ENCODE results near the gene TMEM237.
"Not testable (repeated sequence)": the region's sequence is repeated elsewhere in the genome, so short reads cannot be mapped to it uniquely, and the experiment has no call there.

TMEM237 gene

GRCh38 chr2:201643216-201643890, at the start of gene TMEM237:
Gene TMEM237, minus strand, starts transcription at chr2:201643503. Its CDS starts 103 bp downstream, at chr2:201643400.
- DNase-seq: peak in 10 of 14 donors; percentile 52 to 85 (median 68)

- DNase-seq: no peak
These were observed 41.9 kb upstream of the TMEM237 start for GRCh38 chr2:201685156-201685555.

GRCh38 chr2:201680743-201681142, 37.4 kb upstream of the TMEM237 start:
- no peak for DNase-seq

- DNase-seq: no peak
These were observed 35.1 kb upstream of the TMEM237 start for GRCh38 chr2:201678401-201678800.

GRCh38 chr2:201675454-201675853, 32.2 kb upstream of the TMEM237 start:
- DNase-seq: no peak

- DNase-seq: no peak
These were observed 31.5 kb upstream of the TMEM237 start for GRCh38 chr2:201674794-201675193.

GRCh38 chr2:201674298-201674697, 31.0 kb upstream of the TMEM237 start:
- DNase-seq: no peak

- no peak for DNase-seq
These were observed 30.2 kb upstream of the TMEM237 start for GRCh38 chr2:201673546-201673945.

- DNase-seq: not testable (repeated sequence)
These were observed 27.9 kb upstream of the TMEM237 start for GRCh38 chr2:201671205-201671604.

GRCh38 chr2:201669865-201670264, 26.6 kb upstream of the TMEM237 start:
- DNase-seq: no peak

GRCh38 chr2:201668402-201668910, 25.2 kb upstream of the TMEM237 start:
- no peak for DNase-seq

- no peak for DNase-seq
These were observed 21.0 kb upstream of the TMEM237 start for GRCh38 chr2:201664334-201664733.

- DNase-seq: no peak
These were observed 18.1 kb upstream of the TMEM237 start for GRCh38 chr2:201661366-201661765.

GRCh38 chr2:201660293-201660895, 17.1 kb upstream of the TMEM237 start:
- no peak for DNase-seq

- no peak for DNase-seq
These were observed 13.4 kb upstream of the TMEM237 start for GRCh38 chr2:201656740-201657139.

- no peak for DNase-seq
These were observed 12.8 kb upstream of the TMEM237 start for GRCh38 chr2:201656102-201656501.

- DNase-seq: no peak
These were observed 11.5 kb upstream of the TMEM237 start for GRCh38 chr2:201654616-201655384.

- DNase-seq: no peak
These were observed 9.9 kb upstream of the TMEM237 start for GRCh38 chr2:201653221-201653620.

- no peak for DNase-seq
These were observed 6.1 kb upstream of the TMEM237 start for GRCh38 chr2:201649442-201649841.

- no peak for DNase-seq
These were observed 4.1 kb upstream of the TMEM237 start for GRCh38 chr2:201647431-201647830.

GRCh38 chr2:201644001-201644400, 698 bp upstream of the TMEM237 start:
- DNase-seq: peak in 7 of 14 donors; percentile 3 to 33 (median 12)

- DNase-seq: peak; percentile 33 to 87 (median 78)
These were observed 606 bp downstream of the TMEM237 start for GRCh38 chr2:201642579-201643215.

- peak in 1 of 14 donors; percentile 85 for DNase-seq
These were observed 1.2 kb downstream of the TMEM237 start for GRCh38 chr2:201642086-201642578.
